Left lung (tissue), 10 donors: Measurements from ENCODE around the gene PAIP2B. TPM values are rescaled to one million over a fixed set of nuclear protein-coding genes. Genes with fewer than 3 reads are reported as not detected.

ENCODE experiments used
- ATAC-seq: fragments of 200-7000 bp; cut with Tn5 transposase; one replicate; pipeline ENCODE4 v1.9.1; 2020; ENCODE audit warnings: moderate library complexity
- DNase-seq, 4 donors: peaks; one replicate each; pipeline ENCODE4 v3.0.0-alpha.2; 2013 to 2020
- H3K27ac ChIP-seq, 2 donors: fragments of 200-600 bp; sonication (generic) in 1 of 2; one replicate each; pipeline versions ENCODE4 v1.5.0 to v1.8.0; 2020 to 2021
- H3K27me3 ChIP-seq, 2 donors: fragments of 200-600 bp; sonication (generic) in 1 of 2; one replicate each; pipeline versions ENCODE4 v1.5.0 to v1.8.0; 2020 to 2021
- H3K36me3 ChIP-seq, 2 donors: fragments of 200-600 bp; sonication (generic) in 1 of 2; one replicate each; pipeline versions ENCODE4 v1.5.0 to v1.8.0; 2020 to 2021
- H3K4me1 ChIP-seq, 2 donors: fragments of 200-600 bp; one replicate each; pipeline ENCODE4 v1.8.0; 2021
- H3K4me3 ChIP-seq, 2 donors: fragments of 200-600 bp; sonication (generic) in 1 of 2; one replicate each; pipeline versions ENCODE4 v1.5.0 to v1.8.0; 2020 to 2021; ENCODE audit warnings: mild to moderate bottlenecking in 1 of 2
- H3K9me3 ChIP-seq, 2 donors: fragments of 200-600 bp; sonication (generic) in 1 of 2; one replicate each; pipeline versions ENCODE4 v1.5.0 to v1.8.0; 2020 to 2021
- CTCF ChIP-seq, 2 donors: fragments of 200-600 bp; sonication (generic) in 1 of 2; IDR thresholded peaks; one replicate each; pipeline versions ENCODE4 v1.5.0 to v1.8.0; 2021; ENCODE audit warnings: antibody characterized with exemption in 2 of 2
- intact Hi-C, 2 donors: fragments of 100-400 bp; cut with DNase I; formaldehyde crosslinking; loops; one replicate each; pipeline versions ENCODE4 v1.11.2 to v1.14.2; 2022
- polyA plus RNA-seq, 6 donors: library from polyadenylated mRNA; unstranded; fragments of 120-200 nt; gene quantifications; one replicate each; pipeline ENCODE4 v1.2.1, GENCODE V29; 2013; ENCODE audit not compliant: insufficient read length in 6 of 6
- total RNA-seq, 2 donors: library from RNA; stranded (reverse); fragmentation: NEBNext Ultra II Directional; extraction: Animal tissue kit (Norgen Biotek cat#: 25700); gene quantifications; one replicate each; pipeline ENCODE4 v1.2.1, GENCODE V29; 2021
- donor health status: DM: no; HTN: yes; CAD: no.
- donor health status: DM: no; HTN: no; CAD: no.

PAIP2B gene
- total and polyA plus RNA-seq, 8 donors: 4.6 to 11.5 (median 9.7) TPM

- Histone ChIP-seq H3K4me1 (peaks cover 8 to 33% of the 10 kb centered on the region in 2 donors), H3K27me3 (no peaks in the 10 kb centered on the region), H3K36me3 (peaks cover 0 to 48% of the 10 kb centered on the region in 2 donors), H3K9me3 (no peaks in the 10 kb centered on the region), H3K4me3 (no peak overlapping the region), H3K27ac (no peak overlapping the region)
- DNase-seq (no peak), ATAC-seq (no peak)
- intact Hi-C loops: no loop called here
- no peak for TF ChIP-seq CTCF (IDR thresholded peaks at IDR 0.05)
These were observed 93.3 kb downstream of the PAIP2B start for GRCh38 chr2:71133603-71134002.

Other genes with a start within 250 kb of the PAIP2B start
- under 1 TPM; 0.52 to 0.96 TPM for gene ANKRD53, start 248.5 kb downstream of the PAIP2B start, total RNA-seq
- gene ANKRD53, start 248.5 kb downstream of the PAIP2B start, polyA plus RNA-seq: 1 to 10 TPM; 2.1 to 4.7 (median 3.0) TPM
- 10 to 100 TPM; 63.8 to 72.3 TPM for gene TEX261, start 232.2 kb downstream of the PAIP2B start, total RNA-seq
- gene TEX261, start 232.2 kb downstream of the PAIP2B start, polyA plus RNA-seq: 10 to 100 TPM; 45.8 to 60.5 (median 54.3) TPM
- gene NAGK, start 158.5 kb downstream of the PAIP2B start, total RNA-seq: 100 to 1,000 TPM; 138 to 183 TPM
- 100 to 1,000 TPM in 3 of 6 donors, 10 to 100 TPM in 3; 89.7 to 109 (median 101) TPM for gene NAGK, start 158.5 kb downstream of the PAIP2B start, polyA plus RNA-seq
- gene MCEE, start 96.9 kb downstream of the PAIP2B start, total RNA-seq: 10 to 100 TPM; 15.6 to 18.5 TPM
- gene MCEE, start 96.9 kb downstream of the PAIP2B start, polyA plus RNA-seq: 10 to 100 TPM; 21.8 to 33.2 (median 25.6) TPM
- gene MPHOSPH10, start 96.5 kb downstream of the PAIP2B start, total RNA-seq: 10 to 100 TPM; 22.1 to 28.8 TPM
- gene MPHOSPH10, start 96.5 kb downstream of the PAIP2B start, polyA plus RNA-seq: 10 to 100 TPM; 45.6 to 51.1 (median 48.9) TPM
- gene ZNF638, start 104.7 kb upstream of the PAIP2B start, total RNA-seq: 10 to 100 TPM; 92.1 to 94.4 TPM
- 100 to 1,000 TPM; 218 to 280 (median 228) TPM for gene ZNF638, start 104.7 kb upstream of the PAIP2B start, polyA plus RNA-seq
- 10 to 100 TPM; 24.5 to 71.4 TPM for gene DYSF, start 226.5 kb upstream of the PAIP2B start, total RNA-seq
- gene DYSF, start 226.5 kb upstream of the PAIP2B start, polyA plus RNA-seq: 10 to 100 TPM; 17.8 to 23.6 (median 20.1) TPM